ENCODE measurements around the gene GPR65. TPM values are rescaled to one million over a fixed set of nuclear protein-coding genes. Genes with fewer than 3 reads are reported as not detected.

GPR65 gene
- total RNA-seq, 4 donors from 2014 or later, result 0.23 to 0.25 (median 0.23) TPM; not detected in 1

DNA sequence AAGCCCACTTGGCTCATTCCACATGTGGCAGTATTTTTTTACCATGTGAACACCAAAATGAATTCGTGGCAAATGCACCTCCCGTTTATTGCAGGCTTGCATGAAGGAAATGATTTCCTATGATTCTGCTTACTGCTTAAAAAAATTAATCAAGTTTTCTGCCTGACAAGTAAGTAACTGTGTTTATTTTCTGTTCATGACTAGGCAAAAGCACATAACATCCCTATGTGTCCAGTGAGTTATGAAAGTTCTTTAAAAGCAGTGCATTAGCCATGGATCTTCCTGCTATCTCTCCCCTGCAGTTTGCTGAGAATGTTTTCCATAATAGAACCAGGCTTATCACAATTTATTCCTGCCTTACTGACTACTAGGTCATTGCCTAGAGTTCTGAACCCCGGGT lies 20.4 kb downstream of the GPR65 start:
- intact Hi-C loops (cut with DNase I; ENCODE audit: low total_unique reads), result no loop called here
- WGBS, 2 donors, result 71 to 72% methylated on average over 3 of the region's 3 CpGs
- H3K4me3 ChIP-seq (ENCODE audit: low read depth, poor library complexity, severe bottlenecking), result no peak overlapping the region
- TF ChIP-seq POLR2A (IDR thresholded peaks at IDR 0.05), result no peak
- TF ChIP-seq, protein P1, sequence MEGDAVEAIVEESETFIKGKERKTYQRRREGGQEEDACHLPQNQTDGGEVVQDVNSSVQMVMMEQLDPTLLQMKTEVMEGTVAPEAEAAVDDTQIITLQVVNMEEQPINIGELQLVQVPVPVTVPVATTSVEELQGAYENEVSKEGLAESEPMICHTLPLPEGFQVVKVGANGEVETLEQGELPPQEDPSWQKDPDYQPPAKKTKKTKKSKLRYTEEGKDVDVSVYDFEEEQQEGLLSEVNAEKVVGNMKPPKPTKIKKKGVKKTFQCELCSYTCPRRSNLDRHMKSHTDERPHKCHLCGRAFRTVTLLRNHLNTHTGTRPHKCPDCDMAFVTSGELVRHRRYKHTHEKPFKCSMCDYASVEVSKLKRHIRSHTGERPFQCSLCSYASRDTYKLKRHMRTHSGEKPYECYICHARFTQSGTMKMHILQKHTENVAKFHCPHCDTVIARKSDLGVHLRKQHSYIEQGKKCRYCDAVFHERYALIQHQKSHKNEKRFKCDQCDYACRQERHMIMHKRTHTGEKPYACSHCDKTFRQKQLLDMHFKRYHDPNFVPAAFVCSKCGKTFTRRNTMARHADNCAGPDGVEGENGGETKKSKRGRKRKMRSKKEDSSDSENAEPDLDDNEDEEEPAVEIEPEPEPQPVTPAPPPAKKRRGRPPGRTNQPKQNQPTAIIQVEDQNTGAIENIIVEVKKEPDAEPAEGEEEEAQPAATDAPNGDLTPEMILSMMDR (IDR thresholded peaks at IDR 0.05), result no peak
- peak in 1 of 2 donors; percentile 3 for DNase-seq (ENCODE audit: low spot score in 2 of 2)

DNA sequence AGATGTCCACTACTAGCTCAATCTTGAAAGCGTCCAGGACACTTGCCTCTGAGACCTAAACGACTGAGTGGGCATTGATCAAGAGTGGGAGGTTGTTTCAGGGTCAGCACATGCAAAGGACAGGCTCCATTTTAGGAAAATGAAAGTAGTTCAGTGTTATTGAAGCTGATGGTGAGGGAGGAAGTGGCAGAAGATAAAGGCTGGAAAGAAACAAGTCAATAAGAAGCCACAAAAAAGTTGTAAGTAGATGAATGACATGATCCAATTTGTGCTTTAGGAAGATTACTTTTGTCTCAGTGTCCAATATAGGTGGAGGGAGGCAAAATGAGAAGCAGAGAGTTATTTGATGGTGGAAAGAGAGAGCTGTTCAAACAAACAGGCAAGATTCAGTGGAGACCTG lies 22.0 kb downstream of the GPR65 start:
- TF ChIP-seq POLR2A (IDR thresholded peaks at IDR 0.05), result no peak
- intact Hi-C loops (cut with DNase I; ENCODE audit: low total_unique reads), result no loop called here
- peak in 1 of 2 donors; percentile 18 for DNase-seq (ENCODE audit: low spot score in 2 of 2)
- 63 to 64% methylated on average over 2 of the region's 2 CpGs for WGBS, 2 donors
- H3K4me3 ChIP-seq (ENCODE audit: low read depth, poor library complexity, severe bottlenecking), result no peak overlapping the region

DNA sequence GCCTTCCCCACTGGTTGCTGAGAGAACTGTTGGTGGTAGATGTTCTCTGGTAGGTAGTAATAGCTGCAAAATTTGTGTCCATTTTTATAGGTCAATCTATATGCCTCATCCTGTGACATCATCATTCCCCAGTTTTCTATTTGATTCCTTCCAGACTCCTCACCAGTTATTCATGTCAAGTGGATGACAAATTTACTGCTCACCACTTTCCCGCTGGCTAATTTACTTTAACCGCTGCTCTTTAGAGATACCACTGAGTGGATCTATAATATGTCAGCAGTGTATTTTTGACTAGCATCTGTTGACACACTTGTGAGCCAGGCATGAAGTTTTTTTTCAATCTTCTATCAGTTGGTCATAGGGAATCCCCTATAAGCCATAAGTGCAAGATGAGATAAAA lies 24.6 kb downstream of the GPR65 start:
- H3K4me3 ChIP-seq (ENCODE audit: low read depth, poor library complexity, severe bottlenecking), result no peak overlapping the region
- 90% methylated on average over 2 of the region's 2 CpGs for WGBS, 2 donors
- no peak for DNase-seq (ENCODE audit: low spot score in 2 of 2)
- TF ChIP-seq, protein P1 (IDR thresholded peaks at IDR 0.05), result no peak
- TF ChIP-seq POLR2A (IDR thresholded peaks at IDR 0.05), result no peak
- intact Hi-C loops (cut with DNase I; ENCODE audit: low total_unique reads), result no loop called here

DNA sequence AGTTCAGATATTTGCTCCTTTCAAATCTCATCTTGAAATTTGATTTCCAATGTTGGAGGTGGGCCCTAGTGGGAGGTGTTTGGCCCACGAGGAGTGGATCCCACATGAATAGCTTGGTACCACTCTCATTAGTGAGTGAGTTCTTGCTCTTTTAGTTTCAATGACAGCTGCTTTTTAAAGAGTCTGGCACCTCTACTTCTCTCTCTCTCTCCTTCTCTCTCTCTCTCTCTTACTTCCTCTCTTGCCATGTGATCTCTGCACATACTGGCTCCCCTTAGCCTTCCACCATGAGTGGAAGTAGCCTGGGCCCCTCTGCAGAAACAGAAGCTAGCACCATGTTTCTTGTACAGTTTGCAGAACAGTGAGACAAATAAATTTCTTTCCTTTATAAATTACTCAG lies 25.1 kb downstream of the GPR65 start:
- intact Hi-C loops (cut with DNase I; ENCODE audit: low total_unique reads), result no loop called here
- 32 to 36% methylated on average over 1 of the region's 1 CpG for WGBS, 2 donors
- no peak overlapping the region for H3K4me3 ChIP-seq (ENCODE audit: low read depth, poor library complexity, severe bottlenecking)
- peak in 1 of 2 donors; percentile 12 for DNase-seq (ENCODE audit: low spot score in 2 of 2)
- TF ChIP-seq, protein P1 (IDR thresholded peaks at IDR 0.05), result no peak
- no peak for TF ChIP-seq POLR2A (IDR thresholded peaks at IDR 0.05)

DNA sequence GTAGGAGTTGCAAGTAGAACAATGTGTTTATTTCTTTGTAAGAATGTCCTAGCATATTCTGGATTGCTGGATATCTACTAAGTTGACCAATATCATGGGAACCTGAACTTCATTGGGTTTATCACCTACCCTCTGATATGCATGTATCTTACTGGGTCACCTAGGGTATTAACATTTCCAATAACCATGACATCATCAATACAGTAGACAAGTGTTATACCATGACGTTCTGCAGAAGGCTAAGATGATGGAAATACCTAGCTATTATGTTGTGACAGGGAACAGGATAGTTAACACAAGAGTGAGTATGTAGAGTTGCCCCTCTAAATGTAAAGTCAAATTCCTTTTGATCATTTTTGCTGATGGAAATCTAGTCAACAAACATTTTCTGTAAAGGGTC lies 26.0 kb downstream of the GPR65 start:
- no peak for DNase-seq (ENCODE audit: low spot score in 2 of 2)
- TF ChIP-seq, protein P1 (IDR thresholded peaks at IDR 0.05), result no peak
- TF ChIP-seq POLR2A (IDR thresholded peaks at IDR 0.05), result no peak
- no peak overlapping the region for H3K4me3 ChIP-seq (ENCODE audit: low read depth, poor library complexity, severe bottlenecking)
- intact Hi-C loops (cut with DNase I; ENCODE audit: low total_unique reads), result no loop called here
- WGBS, 2 donors, result 68 to 72% methylated on average over 1 of the region's 1 CpG

DNA sequence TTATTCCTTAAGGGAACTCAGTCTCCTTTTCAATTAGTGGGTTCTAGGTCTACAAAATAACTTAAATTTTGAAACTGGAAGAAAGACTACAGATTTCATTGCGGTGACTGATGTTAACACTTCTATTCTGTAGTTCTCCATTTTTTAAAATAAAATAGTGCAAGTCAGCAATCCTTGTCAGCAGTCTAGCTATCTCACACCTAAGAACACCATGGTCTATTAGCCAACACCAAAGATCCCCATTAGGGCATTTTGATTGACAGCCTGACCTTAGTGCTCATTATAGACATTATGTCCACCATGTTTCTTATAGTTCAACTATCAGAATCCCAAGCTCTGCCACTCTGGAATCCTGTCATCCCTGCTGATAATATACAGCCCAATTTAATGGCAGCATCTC lies 27.4 kb downstream of the GPR65 start:
- WGBS, 2 donors, result 90 to 100% methylated on average over 1 of the region's 1 CpG
- intact Hi-C loops (cut with DNase I; ENCODE audit: low total_unique reads), result no loop called here
- no peak overlapping the region for H3K4me3 ChIP-seq (ENCODE audit: low read depth, poor library complexity, severe bottlenecking)
- DNase-seq (ENCODE audit: low spot score in 2 of 2), result no peak
- TF ChIP-seq POLR2A (IDR thresholded peaks at IDR 0.05), result no peak
- TF ChIP-seq, protein P1 (IDR thresholded peaks at IDR 0.05), result no peak

All from lower leg skin (tissue), 4 donors.